Adipose tissue (tissue), 3 donors: Measurements from ENCODE around the gene ARR3. TPM values are rescaled to one million over a fixed set of nuclear protein-coding genes. Genes with fewer than 3 reads are reported as not detected.
"Not testable (repeated sequence)": the region's sequence is repeated elsewhere in the genome, so short reads cannot be mapped to it uniquely, and the experiment has no call there.

Source experiments
- H3K27ac ChIP-seq: one replicate; pipeline ENCODE4 v1.5.1; 2013; ENCODE audit warnings: low read depth, low read length
- WGBS, 3 donors: extraction: QIAGEN DNeasy Blood & Tissue Kit; methylation state at CpG; one replicate each; pipeline ENCODE4 v1.1.7; 2013; 5-methylcytosine and 5-hydroxymethylcytosine counted together
- polyA plus RNA-seq, 3 donors: library from polyadenylated mRNA; stranded (reverse); fragments of 200-250 nt; gene quantifications; one replicate each; pipeline ENCODE4 v1.2.3, GENCODE V29; 2013
- donor health status: healthy with polysubstance abuse.
- donor health status: Bipolar disorder and iron deficiency.
- donor health status: healthy.

The ARR3 gene
- not detected for polyA plus RNA-seq

DNA sequence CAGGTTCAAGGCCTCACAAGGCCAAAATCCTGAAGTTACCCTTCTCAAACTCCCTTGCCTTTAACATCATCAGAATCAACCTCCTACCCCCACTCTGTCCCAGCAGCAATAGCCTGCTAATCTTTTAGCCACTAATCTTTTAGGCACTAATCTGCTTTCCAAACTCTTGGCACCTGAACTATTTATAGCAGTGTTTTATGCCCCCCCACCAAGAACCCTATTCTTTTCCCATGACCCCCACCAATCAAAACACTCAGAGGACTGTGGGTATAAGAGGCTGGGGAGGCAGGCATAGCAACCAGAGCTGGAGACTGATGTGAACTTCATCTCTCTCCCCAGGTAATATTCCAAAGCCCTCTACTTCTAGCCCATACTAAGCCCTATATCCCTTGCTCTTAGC, at the start of gene ARR3:
Gene ARR3 (plus strand): TSS at position 301 of the 400 bp plus-strand sequence. CDS start 1,052 bp downstream, outside the sequence.
- H3K27ac ChIP-seq: no peak within 1 kb of the TSS

DNA sequence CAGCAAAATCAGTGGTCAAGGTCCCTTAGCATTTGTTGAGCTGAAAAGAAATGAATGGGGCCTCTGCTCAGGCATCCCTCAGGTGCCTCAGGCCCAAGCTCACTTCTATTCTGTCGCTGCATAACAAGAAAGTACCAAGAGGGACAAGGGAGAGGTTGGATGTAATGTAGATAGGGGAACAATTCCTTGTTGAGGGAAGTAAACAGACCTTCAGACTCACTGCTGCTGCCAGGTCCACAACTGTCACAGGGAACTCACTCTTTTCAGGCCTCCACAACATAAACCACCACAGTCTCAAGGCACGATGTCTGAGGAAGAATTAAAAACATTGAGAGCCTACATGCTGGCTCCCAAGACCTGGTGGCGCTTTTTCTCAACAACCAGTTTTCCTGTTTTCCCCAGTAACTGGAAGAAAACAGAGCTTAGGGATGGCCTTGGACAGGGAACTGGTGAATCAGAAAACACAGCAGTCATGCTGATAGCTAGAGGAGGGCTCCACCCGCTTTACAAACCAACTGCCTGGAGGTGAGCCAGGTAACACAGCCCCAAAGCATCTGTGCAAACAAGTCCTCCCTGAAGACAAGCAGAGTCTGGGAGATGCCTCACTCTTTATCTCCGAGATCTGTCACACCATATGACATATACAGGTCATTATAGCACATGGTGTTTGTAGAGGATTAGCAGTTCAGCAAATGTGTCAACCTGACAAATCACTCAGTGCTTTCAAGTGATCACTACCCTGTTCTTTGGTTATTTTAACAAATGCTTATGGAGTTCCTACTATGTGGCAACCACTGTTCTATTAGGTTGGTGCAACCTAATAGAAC, 48.0 kb upstream of the ARR3 start:
- H3K27ac ChIP-seq: no peak overlapping the region
- WGBS, 3 donors: 61 to 75% (median 64%) methylated on average over 4 to 5 of the region's 5 CpGs

DNA sequence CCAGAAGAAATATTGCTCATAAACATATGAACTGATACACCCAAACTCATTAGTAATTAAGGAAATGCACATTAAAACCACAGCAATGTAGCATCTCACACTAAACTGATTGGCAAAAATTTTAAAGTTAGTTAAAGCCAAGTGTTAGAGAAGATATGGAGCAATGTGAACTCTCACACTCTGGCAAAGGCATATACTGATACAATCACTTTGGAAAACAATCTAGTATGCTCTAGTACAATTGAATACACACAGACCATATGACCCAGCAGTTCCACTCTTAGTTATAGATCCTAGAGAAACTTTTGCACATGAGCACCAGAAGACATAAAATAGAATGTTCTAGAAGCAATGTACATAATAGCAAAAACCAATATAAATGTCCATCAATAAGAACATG, 42.1 kb upstream of the ARR3 start:
- H3K27ac ChIP-seq: no peak overlapping the region

DNA sequence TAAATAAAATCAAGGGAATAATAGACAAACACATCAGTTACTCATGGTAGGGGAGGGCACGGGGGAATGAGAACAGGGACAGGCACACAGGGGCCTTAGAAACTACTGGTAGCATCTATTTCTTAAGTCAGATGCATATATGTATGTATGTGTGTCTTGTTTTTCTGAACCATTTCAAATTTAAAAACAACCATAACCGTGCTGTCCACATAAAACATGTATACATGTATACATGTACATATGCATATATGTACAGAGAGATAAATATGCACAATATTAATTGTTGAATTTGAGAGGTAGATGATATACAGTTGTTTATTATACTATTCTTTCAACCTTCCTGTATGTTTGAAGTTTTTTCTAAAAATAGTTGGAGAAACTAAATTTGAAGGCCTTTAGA, 41.4 kb upstream of the ARR3 start:
- no peak overlapping the region for H3K27ac ChIP-seq
- WGBS, 3 donors: 78 to 85% (median 85%) methylated on average over 2 of the region's 2 CpGs

DNA sequence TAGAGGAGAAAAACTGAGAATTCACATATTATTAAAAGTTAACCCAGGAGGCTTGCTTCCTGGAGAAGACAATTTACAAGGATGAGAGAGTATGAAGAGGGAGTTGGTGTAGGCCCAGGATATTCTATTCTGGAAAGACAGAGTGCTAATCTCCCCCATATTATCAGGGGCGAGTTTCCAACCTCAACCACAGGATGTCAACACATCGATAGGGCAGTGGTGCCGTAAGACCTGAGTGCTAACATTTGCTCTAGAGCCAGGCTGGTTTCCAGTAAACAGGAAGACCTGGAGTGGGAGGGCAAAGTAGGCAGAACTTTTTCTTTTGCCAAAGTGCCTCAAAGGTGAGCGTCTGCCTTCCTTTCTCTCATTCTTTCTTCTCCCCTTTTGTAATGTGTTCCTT, 36.5 kb upstream of the ARR3 start:
- H3K27ac ChIP-seq: no peak overlapping the region
- 42 to 60% (median 51%) methylated on average over 4 of the region's 4 CpGs for WGBS, 3 donors

DNA sequence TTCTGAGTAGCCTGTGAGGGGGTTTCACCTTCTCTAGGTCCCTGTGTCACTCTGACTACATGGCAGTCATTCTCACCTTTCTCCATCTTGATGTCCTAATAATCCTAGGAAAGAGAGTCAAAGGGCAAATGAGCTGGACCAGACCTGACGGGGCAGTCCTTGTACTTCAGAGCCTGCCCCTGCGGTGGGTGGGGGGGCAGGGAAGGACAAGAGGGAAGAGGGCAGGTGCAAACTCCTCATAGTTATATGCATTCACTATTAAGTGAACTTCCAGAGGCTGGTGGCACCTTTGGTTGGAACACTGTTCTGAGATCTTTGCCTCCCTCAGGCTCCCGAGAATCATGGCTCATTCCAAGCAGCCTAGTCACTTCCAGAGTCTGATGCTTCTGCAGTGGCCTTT, 33.8 kb upstream of the ARR3 start, which contains the start of gene AWAT1:
Gene AWAT1 (plus strand): TSS at position 301 of the 400 bp plus-strand sequence. CDS start 41 bp downstream, at position 342.
- WGBS, 3 donors: 65 to 89% (median 79%) methylated on average over 3 of the region's 3 CpGs
- no peak within 1 kb of the TSS for H3K27ac ChIP-seq

DNA sequence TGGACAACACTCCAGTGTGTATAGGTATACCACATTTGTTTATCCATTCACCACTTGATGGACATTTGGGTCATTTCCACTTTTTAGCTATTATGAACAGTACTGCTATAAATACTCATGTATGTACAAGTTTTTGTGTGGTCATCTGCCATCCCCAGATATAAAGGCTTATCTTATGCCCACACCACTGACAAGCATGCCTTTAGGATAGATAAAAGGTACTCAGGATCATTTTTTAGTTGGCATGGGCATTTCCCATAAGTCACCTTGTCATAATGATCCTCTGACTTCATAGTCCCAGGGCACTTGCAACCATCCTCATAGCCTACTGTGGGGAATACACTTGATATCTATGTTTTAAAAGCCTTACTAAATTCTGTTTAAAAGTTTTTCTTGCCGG, 27.4 kb upstream of the ARR3 start:
- 89 to 97% (median 93%) methylated on average over 1 of the region's 1 CpG for WGBS, 3 donors

DNA sequence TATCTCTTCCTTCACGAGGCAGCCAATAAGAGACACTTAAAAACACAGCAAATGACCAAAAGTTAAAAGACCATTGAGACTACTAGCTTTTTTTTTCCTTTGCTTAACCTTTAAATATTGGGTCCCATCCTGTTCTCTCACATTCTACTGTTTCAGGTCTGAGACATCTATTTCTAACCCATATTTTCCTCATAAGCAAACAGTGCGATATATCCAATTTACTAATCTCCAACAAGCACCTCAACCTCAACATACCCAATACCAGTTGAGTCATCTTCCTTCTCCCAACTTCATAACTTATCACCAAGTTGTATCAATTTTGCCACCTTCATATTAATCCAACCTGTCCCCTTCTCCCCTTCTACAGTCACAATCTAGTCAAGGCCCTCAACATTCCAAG, 26.6 kb upstream of the ARR3 start:
- H3K27ac ChIP-seq: no peak overlapping the region
- WGBS, 3 donors: 74 to 96% (median 95%) methylated on average over 2 of the region's 2 CpGs

More for the DNA sequence above, 27.4 kb upstream of the ARR3 start:
- no peak overlapping the region for H3K27ac ChIP-seq

DNA sequence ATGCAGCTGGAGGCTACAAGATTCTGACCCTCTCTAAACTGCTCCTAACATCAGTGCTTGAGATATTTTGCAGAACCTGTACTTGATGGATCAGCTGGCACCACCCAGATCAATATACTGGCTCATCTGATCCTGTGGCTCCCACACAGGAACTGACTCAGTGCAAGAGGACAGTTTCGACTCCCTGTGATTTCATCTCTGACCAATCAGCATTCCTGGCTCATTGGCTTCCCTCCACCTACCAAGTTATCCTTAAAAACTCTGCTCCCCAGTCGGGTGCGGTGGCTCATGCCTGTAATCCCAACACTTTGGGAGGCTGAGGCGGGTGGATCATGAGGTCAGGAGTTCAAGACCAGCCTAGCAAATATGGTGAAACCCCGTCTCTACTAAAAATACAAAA, 24.5 kb upstream of the ARR3 start:
- WGBS, 3 donors: 67 to 81% (median 78%) methylated on average over 5 of the region's 5 CpGs

DNA sequence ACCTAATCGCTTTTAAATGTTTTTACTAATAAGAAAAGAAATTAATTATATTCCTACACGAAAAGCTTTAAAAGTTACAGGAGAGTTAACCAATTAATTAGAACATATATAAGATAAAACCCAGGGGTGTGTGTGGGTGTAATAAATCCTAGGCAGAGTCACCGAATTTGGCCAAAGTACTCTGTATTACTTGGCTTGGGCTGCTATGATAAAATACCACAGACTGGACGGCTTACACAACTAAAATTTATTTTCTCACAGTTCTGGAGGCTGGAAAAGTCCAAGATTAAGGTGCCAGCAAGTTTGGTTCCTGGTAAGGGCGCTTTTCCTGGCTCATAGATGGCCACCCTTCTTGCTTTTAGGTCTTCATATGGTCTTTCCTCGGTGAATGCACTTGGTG, 23.3 kb upstream of the ARR3 start:
- 61 to 74% (median 70%) methylated on average over 6 of the region's 6 CpGs for WGBS, 3 donors
- no peak overlapping the region for H3K27ac ChIP-seq

More for the DNA sequence above, 24.5 kb upstream of the ARR3 start:
- H3K27ac ChIP-seq: not testable (repeated sequence)

DNA sequence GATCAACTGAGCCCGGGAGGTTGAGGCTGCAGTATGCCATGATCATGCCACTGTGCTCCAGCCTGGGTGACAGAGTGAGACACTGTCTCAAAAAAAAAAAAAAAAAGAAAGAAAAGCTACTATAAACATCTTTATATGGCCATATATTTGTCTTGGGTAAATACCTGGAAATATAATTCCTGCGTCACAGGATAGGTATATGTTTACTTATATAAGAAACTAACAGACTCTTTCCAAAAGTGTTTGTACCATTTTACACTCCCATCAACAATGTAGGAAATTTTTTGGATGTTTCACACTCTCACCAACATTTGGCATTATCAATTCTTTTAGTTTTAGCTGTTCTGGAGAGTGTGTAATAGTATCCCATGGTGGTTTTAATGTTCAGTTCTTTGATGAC, 20.9 kb upstream of the ARR3 start:
- WGBS, 3 donors: 83 to 95% (median 88%) methylated on average over 2 of the region's 2 CpGs
- no peak overlapping the region for H3K27ac ChIP-seq

DNA sequence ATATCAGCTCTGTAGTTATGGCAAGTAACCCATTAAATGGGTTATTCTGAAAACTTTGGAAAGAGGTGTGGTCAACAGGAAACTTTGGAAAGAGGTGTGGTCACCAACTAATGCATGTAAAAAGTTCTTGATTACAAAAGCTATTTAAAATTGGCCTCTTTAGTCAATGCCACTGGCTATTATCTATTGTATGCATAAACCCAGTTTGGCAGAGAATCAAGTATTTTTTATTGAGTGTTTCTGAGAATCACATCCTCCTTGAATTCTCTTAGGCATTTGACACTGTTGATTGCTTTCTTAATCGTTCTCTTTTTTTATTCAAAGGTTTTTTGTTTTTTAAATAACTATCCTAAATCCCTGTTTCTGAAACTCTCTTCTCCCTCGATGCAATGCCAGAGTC, 15.6 kb upstream of the ARR3 start:
- no peak overlapping the region for H3K27ac ChIP-seq
- 53 to 71% (median 61%) methylated on average over 2 of the region's 2 CpGs for WGBS, 3 donors

DNA sequence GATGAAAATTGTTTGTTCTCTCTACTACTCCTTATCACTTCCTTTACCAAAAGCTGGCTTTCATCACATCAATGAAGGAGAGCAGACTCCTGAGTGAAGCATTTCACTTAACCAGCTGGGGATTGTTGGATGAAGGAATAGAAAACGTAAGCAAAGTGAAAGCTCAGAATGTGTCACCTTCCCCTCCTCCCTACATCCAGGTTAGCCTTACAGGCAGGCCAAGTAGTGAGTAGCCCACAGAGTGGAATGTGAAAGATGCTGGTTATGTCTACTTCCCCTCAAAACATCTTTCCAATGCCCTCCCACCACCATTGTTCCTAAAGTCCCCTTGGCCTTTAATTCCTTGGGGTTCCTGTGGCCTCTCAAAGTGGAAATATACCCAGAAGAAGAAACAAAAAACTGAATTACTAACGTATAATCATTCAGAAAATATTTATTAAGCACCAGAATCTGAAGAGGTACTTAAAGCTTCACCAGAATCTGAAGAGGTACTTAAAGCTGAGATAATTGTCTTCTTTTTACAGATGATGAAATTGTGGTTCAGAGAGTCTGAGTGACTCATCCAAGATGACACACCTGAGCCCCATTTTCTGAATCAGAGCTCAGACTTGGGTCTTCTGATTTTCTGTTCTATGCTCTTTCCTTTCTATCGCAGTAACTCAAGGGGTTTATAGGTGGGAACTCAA, 14.6 kb upstream of the ARR3 start:
- H3K27ac ChIP-seq: no peak overlapping the region
- WGBS, 3 donors: 74 to 89% (median 83%) methylated on average over 3 of the region's 3 CpGs

DNA sequence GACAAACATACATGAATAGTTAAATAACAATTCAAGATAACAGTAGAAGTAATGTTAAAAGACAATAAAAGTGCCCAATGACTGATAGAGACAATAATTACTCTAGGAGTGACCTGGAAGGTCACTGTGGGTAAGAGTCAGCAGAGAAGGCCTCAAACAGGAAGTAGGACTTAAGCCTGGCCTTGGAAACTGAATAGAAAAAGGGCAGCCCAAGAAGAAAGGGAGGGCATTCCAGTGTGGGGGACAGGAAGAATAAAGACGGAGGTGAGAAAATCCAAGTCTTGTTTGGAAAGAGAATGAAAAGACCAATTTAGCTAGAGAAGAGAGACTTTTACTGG, 14.1 kb upstream of the ARR3 start:
- WGBS, 3 donors: 69 to 79% (median 74%) methylated on average over 1 of the region's 1 CpG
- no peak overlapping the region for H3K27ac ChIP-seq

DNA sequence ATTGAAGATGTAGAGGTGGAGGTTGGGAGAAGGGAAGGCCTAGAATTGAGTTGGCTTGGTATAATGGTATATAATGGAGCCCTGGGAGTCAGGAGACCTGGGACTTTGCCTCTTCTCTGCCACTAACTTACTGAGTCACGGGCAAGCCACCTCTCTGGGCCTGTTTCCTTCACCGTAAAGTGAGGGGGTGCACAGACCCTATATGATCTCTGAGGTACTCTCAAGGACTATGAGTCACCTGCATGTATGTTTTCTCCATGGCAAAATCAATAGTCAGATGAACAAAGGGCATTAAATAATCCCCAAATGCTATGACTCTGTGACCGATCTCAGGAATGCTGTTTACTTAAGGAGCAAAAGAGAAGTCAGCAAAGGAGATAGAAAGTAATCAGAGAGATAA, 13.2 kb upstream of the ARR3 start:
- H3K27ac ChIP-seq: no peak overlapping the region
- 78 to 98% (median 88%) methylated on average over 3 of the region's 3 CpGs for WGBS, 3 donors

DNA sequence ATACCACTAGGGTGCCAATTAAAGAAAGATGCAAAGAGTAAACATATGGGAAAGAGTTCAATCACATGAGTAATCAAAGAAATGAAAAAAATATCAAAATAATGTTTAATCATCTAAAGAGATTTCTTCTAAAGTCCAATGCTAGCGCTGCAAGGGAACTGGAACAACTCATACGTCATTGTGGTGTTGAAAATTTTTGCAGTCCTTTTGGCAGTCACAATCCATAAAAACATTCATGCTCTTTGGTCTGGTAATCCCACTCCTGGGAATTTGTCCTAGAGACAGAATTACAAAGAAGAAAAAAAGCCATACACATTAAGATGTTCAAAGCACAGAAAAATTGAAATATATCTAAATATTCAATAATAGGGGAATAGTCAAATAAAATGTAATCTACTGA, 12.7 kb upstream of the ARR3 start:
- 66 to 75% (median 66%) methylated on average over 2 of the region's 2 CpGs for WGBS, 3 donors
- H3K27ac ChIP-seq: no peak overlapping the region

DNA sequence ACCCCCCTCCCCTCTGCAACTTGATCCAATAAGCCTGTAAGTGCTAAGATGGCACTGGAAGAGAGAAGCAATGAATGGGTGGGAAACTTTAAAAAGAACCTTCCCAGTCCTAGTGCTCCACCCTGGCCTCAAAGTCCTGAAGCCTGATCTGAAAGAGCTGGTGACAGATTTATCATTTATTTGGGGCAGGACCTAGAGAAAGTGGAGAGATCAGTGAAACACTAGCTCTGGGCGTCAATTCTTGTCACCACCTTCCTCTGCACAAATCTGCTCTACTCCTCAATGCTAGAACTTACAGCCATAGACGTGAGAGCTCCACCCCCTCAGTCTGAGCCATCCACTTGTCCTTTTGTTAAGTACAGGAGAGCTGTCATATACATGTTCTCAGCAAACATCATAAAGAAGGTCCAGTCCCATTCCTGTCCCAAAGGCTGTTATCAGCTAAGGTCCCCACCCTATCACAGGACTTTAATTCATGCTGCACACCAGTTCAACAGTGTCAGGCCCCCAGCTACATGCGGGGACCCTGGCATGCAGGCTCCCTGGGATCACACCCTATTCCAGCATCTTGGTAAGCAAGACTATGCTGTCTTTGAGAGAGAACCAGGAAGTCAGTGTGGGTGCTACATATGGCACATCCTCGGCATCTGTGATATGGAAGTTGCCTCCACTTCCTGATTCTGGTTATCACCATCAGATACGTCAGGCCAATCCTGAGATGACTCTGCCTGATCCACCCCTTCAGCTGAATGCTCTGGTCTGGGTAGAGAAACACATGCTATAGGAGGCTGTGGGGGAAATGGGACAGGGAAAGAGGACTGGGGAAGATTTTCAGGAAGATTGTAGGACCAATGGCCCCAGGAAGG, 10.5 kb upstream of the ARR3 start:
- 59 to 85% (median 76%) methylated on average over 5 of the region's 5 CpGs for WGBS, 3 donors
- H3K27ac ChIP-seq: no peak overlapping the region

DNA sequence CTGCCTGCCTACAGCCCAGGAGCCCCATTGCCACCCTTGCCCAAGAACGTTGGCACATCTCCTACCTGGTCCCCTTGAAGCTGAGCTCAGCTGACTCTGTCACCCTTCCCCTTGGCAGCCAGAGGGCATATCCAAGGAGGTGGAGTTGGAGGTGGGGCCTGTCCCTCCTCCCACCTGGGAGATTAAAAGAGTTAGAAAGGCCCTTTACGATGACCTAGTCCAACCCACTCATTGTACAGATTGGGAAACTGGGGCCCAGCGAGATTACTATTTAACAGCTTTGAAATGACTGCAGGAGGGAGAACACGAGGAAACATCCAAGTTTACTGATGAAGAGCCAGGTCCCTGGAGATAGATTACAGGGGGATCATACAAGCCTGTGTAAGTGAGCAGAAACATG, 8.0 kb upstream of the ARR3 start, which contains the start of gene P2RY4:
Gene P2RY4 (minus strand): TSS at position 101 of the 400 bp plus-strand sequence. CDS start 580 bp downstream, outside the sequence.
- WGBS, 3 donors: 52 to 87% (median 65%) methylated on average over 4 of the region's 4 CpGs

More for the DNA sequence above, 8.0 kb upstream of the ARR3 start, which contains the start of gene P2RY4:
- H3K27ac ChIP-seq: no peak within 1 kb of the TSS
